Measurements from ENCODE around the gene UROC1.

DNA sequence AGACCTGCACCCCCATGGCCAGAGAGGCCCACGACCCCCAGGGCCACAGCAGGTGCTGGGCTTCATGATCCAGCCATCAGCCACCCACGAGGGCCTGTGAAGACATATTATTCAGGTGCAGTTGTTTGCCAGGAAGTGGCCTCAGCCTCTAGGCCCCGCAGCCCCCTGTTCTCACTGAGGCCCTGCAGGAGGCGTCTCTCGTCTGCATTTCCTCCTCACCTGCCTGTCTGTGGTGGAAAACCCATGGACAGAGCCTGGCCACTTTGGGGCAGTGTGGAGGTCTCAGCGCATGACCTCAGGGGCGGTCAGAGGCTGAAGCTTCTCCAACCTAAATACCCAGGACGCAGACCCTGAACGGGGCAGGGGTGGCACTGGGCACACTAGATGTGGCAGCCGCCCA, 18.6 kb downstream of the UROC1 start:
- TF ChIP-seq EZH2 (IDR thresholded peaks at IDR 0.05) (no peak), POLR2AphosphoS5 (IDR thresholded peaks at IDR 0.05; ENCODE audit: borderline replicate concordance, low read depth, low read length) (no peak), FOXP2 (optimal IDR thresholded peaks at IDR 0.05; ENCODE audit: control extremely low read depth, extremely low read length, insufficient read depth) (no peak)

Measured in SK-N-MC (cell line).